WTC11 (cell line): ENCODE data around the gene MITF.

Source experiments
- ATF6 ChIP-seq: sonication (generic); formaldehyde crosslinking; IDR thresholded peaks from 2 replicates; pipeline ENCODE4 v1.8.1; 2023; ENCODE audit warnings: mild to moderate bottlenecking, missing genetic modification reagents
- CBFB ChIP-seq: sonication (generic); formaldehyde crosslinking; IDR thresholded peaks from 2 replicates; pipeline ENCODE4 v1.8.1; 2022; ENCODE audit warnings: mild to moderate bottlenecking, low read depth, missing genetic modification reagents
- CTCF ChIP-seq: fragments of 200-600 bp; IDR thresholded peaks from 2 replicates; pipeline ENCODE4 v1.8.0; 2022; ENCODE audit warnings: antibody characterized with exemption
- JAZF1 ChIP-seq: fragments of 250-450 bp; sonication (Bioruptor Pico); IDR thresholded peaks from 2 replicates; pipeline ENCODE4 v1.9.0; 2021; ENCODE audit warnings: moderate library complexity, mild to moderate bottlenecking, inconsistent platforms
- MYBL2 ChIP-seq: sonication (generic); formaldehyde crosslinking; IDR thresholded peaks from 2 replicates; pipeline ENCODE4 v1.8.1; 2023; ENCODE audit warnings: mild to moderate bottlenecking, moderate library complexity, missing genetic modification reagents
- PRDM15 ChIP-seq: sonication (generic); formaldehyde crosslinking; IDR thresholded peaks from 2 replicates; pipeline ENCODE4 v1.8.0; 2022; ENCODE audit warnings: missing genetic modification reagents
- PRRX2 ChIP-seq: fragments of 250-450 bp; sonication (Bioruptor Pico); IDR thresholded peaks from 2 replicates; pipeline ENCODE4 v1.8.0; 2021; ENCODE audit warnings: mild to moderate bottlenecking
- TCF7 ChIP-seq: sonication (generic); formaldehyde crosslinking; IDR thresholded peaks from 2 replicates; pipeline ENCODE4 v1.8.0; 2022; ENCODE audit warnings: mild to moderate bottlenecking, low read depth, missing genetic modification reagents, moderate library complexity
- USF1 ChIP-seq: sonication (generic); formaldehyde crosslinking; IDR thresholded peaks from 2 replicates; pipeline ENCODE4 v1.8.0; 2022; ENCODE audit warnings: mild to moderate bottlenecking, missing genetic modification reagents

GRCh38 chr3:69864766-69865165 is 125.5 kb downstream of the MITF start:
- TF ChIP-seq CTCF, result no peak
- TF ChIP-seq JAZF1 (CRISPR knock-in tag), result no peak
- no peak for TF ChIP-seq ATF6 (CRISPR knock-in tag)
- no peak for TF ChIP-seq MYBL2
- TF ChIP-seq CBFB (CRISPR knock-in tag), result no peak
- no peak for TF ChIP-seq PRRX2 (CRISPR knock-in tag)
- TF ChIP-seq TCF7 (CRISPR knock-in tag), result no peak
- no peak for TF ChIP-seq USF1 (CRISPR knock-in tag)
- TF ChIP-seq PRDM15 (CRISPR knock-in tag), result no peak
